Dermis blood vessel endothelial cell (primary cell): ENCODE results near the gene GDPD1. TPM values are rescaled to one million over a fixed set of nuclear protein-coding genes. Genes with fewer than 3 reads are reported as not detected.
"Not testable (repeated sequence)": the region's sequence is repeated elsewhere in the genome, so short reads cannot be mapped to it uniquely, and the experiment has no call there.

Experiments used
- DNase-seq: peaks from one replicate; pipeline ENCODE4 v3.0.0; 2010
- total RNA-seq: library from RNA; depleted of rRNA; stranded (reverse); fragments of >200 nt; gene quantifications from 2 replicates; pipeline ENCODE4 v1.2.3, GENCODE V29; 2014

GDPD1 gene
- 1.6 and 3.1 TPM in 2 replicates for total RNA-seq

- peak; percentile 97 for DNase-seq
Measured at GRCh38 chr17:59220328-59221158, at the start of gene GDPD1. Gene GDPD1, plus strand, starts transcription at chr17:59220511. Its CDS starts 99 bp downstream, at chr17:59220610.

- no peak for DNase-seq
Measured at GRCh38 chr17:59172436-59173004, 47.8 kb upstream of the GDPD1 start.

GRCh38 chr17:59174671-59175070, 45.6 kb upstream of the GDPD1 start:
- DNase-seq: no peak

GRCh38 chr17:59175076-59175475, 45.2 kb upstream of the GDPD1 start:
- DNase-seq: no peak

GRCh38 chr17:59178266-59178985, 41.9 kb upstream of the GDPD1 start:
- DNase-seq: no peak

GRCh38 chr17:59179601-59180000, 40.7 kb upstream of the GDPD1 start:
- not testable (repeated sequence) for DNase-seq

GRCh38 chr17:59180626-59181025, 39.7 kb upstream of the GDPD1 start:
- DNase-seq: no peak

GRCh38 chr17:59181481-59181880, 38.8 kb upstream of the GDPD1 start:
- DNase-seq: no peak

GRCh38 chr17:59185997-59186396, 34.3 kb upstream of the GDPD1 start:
- no peak for DNase-seq

- no peak for DNase-seq
Measured at GRCh38 chr17:59186850-59187249, 33.5 kb upstream of the GDPD1 start.

- no peak for DNase-seq
Measured at GRCh38 chr17:59190806-59191205, 29.5 kb upstream of the GDPD1 start.

- no peak for DNase-seq
Measured at GRCh38 chr17:59193336-59193862, 26.9 kb upstream of the GDPD1 start.

- no peak for DNase-seq
Measured at GRCh38 chr17:59199398-59199797, 20.9 kb upstream of the GDPD1 start.

- no peak for DNase-seq
Measured at GRCh38 chr17:59202320-59202719, 18.0 kb upstream of the GDPD1 start.

GRCh38 chr17:59219370-59219769, 941 bp upstream of the GDPD1 start:
- no peak for DNase-seq

- peak; percentile 5 for DNase-seq
Measured at GRCh38 chr17:59219992-59220327, 351 bp upstream of the GDPD1 start.

GRCh38 chr17:59221159-59221847, 992 bp downstream of the GDPD1 start:
- DNase-seq: peak; percentile 27

- DNase-seq: no peak
Measured at GRCh38 chr17:59223813-59224212, 3.5 kb downstream of the GDPD1 start.

GRCh38 chr17:59228588-59228987, 8.3 kb downstream of the GDPD1 start:
- not testable (repeated sequence) for DNase-seq

GRCh38 chr17:59230764-59231163, 10.5 kb downstream of the GDPD1 start:
- DNase-seq: no peak

- DNase-seq: no peak
Measured at GRCh38 chr17:59234631-59235030, 14.3 kb downstream of the GDPD1 start.

GRCh38 chr17:59238906-59239305, 18.6 kb downstream of the GDPD1 start:
- DNase-seq: no peak

GRCh38 chr17:59244081-59244480, 23.8 kb downstream of the GDPD1 start:
- DNase-seq: no peak
